T-helper 1 cell treated with Interleukin-12 subunit alpha and Interleukin-12 subunit beta and Interleukin-4 antibody, amounts not matched to agents 30 ng/mL and 1 ng/mL, for 36 hours (primary cell): ENCODE measurements around the gene CDK5RAP2. TPM values are rescaled to one million over a fixed set of nuclear protein-coding genes. Genes with fewer than 3 reads are reported as not detected.

Experiments
- intact Hi-C: fragments of 100-400 bp; cut with micrococcal nuclease; formaldehyde crosslinking; loops from one replicate; pipeline ENCODE4 v1.15.1; 2024
- total RNA-seq: library from RNA; stranded (reverse); gene quantifications from 2 replicates; pipeline ENCODE4 v1.2.3, GENCODE V29; 2022

CDK5RAP2 gene
- total RNA-seq, 1 donor from 2014 or later = 72.2 TPM

DNA sequence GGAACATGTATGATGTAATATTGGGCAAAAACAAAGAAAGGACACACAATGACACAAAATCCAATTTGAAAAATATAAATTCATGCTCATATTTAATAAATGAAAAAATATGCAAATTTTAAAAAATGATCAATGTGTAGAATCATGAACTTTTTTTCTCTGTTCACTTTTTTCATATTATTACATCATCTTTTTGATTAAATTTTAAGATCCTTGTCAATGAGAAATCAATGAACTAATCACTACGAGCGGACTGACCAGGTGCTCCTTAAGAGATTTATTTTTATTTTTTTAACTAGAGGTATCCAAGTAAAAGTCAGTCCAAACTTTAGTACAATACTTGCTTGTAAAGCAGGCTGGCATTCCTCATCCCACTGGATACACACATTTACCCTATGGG lies 174.1 kb downstream of the CDK5RAP2 start:
- intact Hi-C loops = no loop called here

DNA sequence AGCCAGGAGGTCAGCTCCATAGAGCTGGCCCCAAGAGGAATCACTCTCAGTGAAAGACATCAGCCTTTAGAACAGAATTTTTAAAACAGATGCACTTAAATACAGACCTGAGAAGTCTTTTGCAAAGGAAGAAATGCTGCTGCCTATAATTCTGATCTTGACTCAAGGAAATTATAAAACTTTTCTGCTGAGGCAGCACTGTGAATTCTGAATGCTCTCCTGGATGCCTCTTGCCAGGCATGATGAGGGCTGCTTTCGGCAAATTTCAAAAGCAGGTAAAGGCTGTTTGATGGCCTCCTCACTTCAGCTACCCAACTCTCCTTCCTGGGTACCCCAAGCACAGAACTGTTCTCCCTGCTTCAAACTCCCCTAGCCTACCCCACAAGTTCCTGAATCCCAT lies 174.8 kb downstream of the CDK5RAP2 start:
- intact Hi-C loops = no loop called here

DNA sequence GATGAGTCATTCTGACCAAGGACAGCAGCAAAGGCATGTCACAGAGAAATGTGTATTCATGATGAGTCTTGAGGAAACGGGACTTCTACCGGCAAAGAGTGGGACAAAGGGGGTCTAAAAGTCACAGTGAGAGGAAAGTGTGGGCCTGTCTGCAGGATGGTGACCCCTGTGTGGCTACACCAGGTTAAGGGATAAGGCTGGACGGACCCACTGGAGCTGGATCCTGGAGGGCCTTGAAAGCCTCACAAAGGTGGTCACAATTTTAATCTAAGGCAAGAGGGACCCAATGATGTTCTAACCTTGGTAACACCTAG lies 176.5 kb downstream of the CDK5RAP2 start:
- intact Hi-C loops = no loop called here

DNA sequence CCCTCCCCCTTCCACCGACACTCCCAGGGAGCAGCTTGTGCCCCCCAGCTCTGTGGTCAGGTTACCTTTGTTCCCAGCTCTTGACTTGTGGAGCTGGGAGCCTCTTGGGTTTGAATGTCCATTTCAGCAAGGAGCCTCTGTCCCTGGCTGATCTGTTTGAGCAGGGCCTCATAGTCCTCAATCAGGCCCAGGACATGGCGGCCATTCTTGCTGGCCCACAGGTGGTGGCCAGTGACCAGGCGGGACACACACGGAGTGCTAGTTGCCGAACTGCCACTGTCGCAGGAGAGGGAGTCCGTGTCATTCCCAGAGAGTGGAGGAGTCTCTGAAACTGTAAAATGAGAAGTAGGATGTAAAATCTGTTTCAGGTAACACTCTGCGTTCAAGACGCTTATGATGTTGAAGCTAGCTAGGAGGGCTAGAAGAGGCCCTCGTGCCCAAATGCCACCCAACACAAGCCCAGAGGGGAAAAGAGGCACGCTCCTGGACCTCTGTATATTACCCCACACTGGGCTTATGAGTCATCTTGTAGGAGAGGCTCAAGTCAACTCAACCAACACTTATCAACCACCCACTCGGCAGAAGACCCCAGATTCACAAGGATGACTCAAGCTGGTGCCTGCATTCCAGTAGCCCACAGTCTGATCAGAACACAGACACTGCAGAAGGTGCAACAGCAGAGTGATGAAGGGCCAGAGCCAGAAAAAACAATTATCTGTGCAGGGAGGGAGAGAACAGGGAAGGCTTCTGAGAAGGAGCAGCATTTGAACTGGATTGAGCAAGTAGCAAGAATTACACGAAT lies 177.0 kb downstream of the CDK5RAP2 start:
- intact Hi-C loops = no loop called here

DNA sequence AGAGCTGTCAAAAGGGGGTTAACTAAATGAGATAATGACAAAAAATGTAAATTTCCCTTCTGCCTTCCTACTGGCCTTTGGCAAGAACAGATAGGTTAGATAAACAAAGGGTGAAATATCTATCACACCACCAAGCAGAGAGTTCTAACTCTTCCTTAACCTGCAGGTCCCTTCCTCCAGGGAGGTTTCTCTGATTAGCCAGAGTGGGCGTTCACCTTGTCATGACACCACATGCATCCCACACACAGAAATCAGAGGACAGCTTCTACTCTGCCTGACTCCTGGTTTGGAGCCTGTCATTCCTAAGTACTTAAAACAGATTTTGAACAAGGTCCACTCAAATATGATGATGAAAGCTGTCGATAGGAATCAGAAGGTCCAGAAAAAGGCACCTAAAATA lies 180.0 kb downstream of the CDK5RAP2 start:
- intact Hi-C loops = no loop called here

DNA sequence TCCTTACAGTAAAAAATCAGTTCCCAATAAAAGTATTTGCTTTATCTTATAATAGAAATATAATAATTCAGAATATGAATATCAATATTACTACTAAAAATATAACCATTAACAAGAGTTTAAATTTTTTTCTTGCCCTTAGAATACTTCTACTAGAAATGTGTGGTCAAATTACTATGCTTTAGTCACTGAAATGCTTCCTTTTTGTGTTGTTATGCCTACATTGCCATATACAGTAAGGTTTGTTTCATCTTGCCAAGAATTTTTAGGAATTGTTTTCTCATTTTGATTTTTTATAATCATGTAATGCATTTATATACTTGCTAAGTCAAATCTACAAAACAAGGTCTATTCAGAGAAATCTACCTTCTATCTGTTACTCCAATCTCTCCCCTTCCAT lies 181.7 kb downstream of the CDK5RAP2 start:
- intact Hi-C loops = no loop called here

DNA sequence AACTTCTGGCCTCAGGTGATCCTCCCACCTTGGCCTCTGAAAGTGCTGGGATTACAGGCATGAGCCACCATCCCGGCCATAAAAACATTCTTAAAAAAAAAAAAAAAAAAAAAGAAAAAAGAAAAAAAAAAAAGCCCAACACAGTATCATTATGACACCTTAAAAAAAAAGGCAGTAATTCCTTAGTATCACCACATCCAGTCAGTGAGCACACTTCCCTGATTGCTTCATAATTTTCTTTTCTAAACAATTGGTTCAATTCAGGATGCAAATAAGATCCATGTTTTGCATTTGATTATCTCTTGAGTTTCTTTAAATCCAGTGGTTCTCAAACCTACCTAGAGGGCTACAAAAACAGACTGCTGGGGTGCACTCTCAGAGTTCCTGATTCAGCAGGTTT lies 182.5 kb downstream of the CDK5RAP2 start:
- intact Hi-C loops = no loop called here

DNA sequence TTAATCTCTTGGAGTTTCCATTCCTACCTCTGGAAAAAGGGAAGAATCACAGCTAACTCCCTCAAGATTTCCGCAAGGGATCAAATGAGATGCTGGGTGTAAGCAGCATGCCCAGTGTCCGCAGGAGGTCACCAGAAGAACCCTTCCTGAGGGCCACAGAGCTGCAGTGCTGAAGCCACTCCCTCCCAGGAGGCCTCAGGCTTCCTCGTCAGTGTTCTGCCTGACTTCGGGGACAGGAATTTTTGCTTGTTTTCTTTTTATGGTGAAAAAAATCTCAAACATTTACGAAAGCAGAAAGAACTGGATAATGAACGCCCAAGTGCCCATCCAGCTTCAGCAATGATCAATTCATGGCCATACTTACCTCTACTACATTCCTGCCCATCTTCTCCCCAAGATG lies 183.0 kb downstream of the CDK5RAP2 start:
- intact Hi-C loops = no loop called here

DNA sequence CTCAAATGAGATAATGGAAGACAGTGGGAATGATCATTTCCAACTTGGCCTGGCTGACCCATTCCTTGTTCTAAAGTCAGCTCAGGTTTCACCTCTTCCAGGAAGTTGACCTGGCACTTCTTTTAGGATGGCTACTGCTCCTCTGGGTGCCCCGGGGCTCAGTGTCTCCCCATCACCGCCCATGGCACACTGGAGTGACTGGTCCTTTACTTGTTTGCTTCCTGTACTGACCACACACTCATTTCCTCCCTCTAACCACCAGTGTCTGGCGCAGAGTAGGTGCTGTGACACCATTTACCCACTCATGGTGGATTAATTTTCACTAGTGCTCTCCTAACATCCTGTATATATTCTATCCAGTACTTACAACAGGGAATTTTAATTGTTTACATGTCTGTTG lies 183.5 kb downstream of the CDK5RAP2 start:
- intact Hi-C loops = no loop called here

DNA sequence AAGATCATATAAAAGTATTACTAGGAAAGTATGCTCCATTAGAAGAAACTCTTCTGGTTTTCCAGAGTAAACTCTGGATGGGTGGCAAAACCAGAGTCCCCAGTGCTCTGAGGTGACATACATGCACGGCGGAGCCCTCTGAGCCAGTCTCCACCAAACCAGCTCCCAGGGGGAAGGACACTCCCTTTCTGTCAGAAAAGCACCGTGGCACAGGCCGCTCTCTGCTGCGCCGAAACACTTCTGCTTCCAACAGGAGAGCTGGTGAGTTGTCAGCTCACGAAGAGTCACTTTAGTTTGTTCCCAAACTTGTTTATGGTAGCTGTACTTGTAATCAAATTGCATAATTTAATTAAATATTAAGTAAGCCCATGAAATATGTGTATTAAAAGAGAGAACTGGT lies 184.6 kb downstream of the CDK5RAP2 start:
- intact Hi-C loops = loop anchor here (2.0 kb wide), 1 partner anchor 43 kb away; no protein-coding TSS in a partner anchor

DNA sequence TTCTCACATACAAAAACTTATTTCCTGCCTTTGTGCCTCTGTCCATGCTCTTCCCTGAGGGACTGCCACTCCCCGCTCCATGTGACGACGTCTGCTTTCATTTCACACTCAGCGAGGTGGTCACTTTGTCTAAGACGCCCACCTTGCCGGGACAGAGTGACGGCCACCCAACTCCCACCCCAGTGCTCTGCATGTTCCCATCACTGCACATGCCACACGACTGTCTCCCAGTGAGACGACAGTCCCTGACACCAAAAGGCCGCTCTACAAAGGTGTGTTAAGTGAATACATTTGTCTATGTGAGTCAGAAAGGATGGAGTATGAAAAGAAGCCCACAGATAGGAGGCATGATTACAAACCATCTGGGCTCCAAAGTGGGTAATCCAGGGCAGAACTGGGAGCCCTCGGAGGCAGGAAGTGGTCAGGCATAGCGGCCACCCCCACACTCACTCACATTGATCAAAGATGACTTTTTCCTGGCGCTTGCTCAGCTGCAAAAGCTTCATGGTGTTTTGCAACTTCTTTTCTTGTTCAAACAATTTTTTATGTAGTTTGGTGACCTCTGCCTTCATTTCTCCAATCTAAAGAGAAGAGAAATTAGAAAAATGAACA lies 185.8 kb downstream of the CDK5RAP2 start:
- intact Hi-C loops = loop anchor here (2.0 kb wide), 1 partner anchor 45 kb away; no protein-coding TSS in a partner anchor

DNA sequence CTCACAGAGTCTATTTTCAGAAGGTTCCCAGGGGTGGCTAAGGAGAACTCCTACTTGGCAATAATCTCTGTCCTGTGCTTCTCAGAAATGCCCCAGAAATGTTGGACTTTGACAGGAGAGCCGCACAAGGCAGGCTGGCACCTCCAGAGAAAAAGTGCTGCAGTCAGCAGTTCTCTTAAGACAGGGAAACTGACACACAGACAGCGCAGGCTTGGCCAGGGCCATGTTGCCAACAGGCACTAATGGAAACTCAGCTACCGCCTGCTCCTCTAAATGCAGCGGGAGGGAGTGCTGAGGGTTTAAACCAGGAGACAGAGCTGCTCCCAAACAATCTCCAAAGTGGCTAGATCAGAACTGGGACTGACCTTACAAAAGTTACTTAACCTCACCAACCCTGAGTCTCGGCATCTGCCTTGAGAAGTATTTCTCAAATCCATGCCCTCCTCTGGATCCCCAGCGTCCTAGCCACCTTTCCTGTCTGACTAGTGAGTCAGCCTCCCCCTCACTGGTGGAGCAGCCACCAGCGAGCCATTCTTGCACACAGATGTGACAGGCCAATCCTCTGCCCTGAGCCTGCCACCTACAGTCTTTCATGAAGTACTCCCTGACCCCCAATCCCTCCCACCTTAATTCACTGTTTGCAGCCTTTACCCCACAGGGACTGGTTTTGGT lies 186.4 kb downstream of the CDK5RAP2 start:
- intact Hi-C loops = loop anchor here (2.0 kb wide), 1 partner anchor 45 kb away; no protein-coding TSS in a partner anchor

DNA sequence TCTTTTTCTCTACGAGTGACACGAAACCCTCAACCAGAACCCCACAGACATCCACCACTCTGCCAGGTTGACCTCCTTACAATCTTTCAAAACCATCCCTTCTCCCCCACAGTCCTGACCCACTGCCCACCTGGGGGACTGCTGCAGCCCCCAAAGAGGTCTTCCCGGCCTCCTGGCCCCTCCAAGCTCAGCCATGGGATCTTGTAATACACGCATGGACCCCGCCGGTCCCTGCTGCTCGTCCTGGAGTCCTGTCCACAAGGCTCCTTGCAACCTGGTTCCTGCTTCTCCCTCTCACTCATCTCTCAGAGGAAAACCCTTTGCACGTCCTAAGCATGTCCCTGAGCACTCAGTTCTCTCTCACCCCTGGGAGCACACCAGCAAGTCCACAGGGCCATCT lies 187.3 kb downstream of the CDK5RAP2 start:
- intact Hi-C loops = no loop called here

DNA sequence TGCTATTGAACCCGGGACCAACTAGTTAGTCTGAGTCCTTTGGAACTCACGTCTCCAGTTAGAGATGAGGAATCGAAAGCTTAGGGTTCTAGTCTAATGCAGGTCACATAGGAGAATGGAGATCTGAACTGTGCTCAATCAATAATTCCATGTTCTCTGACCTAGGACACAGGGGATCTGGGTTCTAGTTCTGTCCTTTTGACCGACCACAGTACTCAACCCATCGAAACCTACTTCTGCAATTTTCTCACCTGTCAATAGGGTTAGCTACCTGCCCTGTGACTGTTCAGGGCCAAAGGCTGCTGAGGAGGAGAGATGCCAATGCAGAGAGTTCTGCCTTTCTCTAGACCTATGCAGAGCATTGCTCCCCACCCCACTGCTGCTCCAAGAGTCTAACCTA lies 187.7 kb downstream of the CDK5RAP2 start:
- intact Hi-C loops = no loop called here

DNA sequence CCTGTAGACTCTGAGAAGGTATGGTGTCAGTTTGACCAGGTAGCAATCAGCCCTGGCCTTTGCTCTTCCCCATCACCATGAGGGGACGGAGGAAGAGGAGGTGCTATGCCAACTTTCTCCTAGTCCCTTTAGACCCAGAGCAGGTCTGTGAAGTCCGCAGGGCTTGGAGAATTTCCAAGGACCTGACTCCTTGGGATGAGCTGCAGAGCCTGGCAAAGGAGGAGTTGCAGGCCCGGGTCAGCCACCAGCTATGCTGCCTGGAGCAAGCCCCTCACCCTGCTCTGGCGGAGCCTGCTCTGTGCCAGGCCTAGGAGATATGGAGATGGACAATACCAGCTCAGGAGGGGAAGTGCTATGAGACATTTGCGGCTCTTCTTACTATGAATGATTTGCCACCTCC lies 188.3 kb downstream of the CDK5RAP2 start:
- intact Hi-C loops = no loop called here

DNA sequence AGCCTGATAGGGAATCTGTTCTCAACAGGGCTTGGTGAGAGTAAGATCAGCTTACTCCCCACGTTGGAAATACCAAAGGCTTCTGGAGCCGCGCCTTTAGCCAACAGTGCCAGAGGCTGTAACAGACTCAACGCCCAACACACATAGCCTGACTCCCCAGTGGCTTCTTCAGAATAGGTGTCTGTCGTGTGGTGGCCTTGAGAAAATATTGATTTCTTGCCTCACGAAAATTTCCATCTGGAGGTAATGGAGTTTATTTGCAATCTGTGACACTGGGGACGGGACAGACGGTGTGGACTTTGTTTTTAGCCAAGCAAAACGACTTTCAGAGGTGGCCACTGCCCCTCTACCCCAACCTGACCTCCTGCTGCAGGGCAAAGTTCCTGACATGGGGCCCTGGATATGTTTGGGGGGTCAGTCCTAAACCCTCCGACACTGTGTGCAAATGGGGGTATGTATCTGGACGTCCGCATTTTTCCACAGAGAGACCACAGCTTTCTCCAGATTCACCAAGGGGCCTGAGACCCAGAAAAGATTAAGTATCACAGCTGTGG lies 189.3 kb downstream of the CDK5RAP2 start:
- intact Hi-C loops = no loop called here

DNA sequence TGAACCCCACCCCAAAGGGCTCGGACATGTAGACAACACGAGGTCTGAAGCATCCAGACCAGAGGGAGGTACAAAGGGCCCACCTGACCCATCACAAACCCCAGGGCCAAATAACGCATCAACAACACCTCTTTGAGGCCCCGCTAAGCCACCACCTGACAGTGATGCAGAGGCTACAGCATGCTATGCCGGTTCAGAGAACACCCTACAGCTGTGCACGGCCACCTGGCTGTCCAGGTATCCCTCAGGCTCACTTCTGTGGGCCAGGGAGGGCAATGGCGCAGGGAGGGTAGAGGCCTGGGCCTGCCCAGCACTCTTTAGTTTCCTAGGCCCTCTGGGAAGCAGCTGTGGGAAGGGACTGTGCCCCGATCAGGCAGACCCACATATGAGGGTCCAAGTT lies 190.1 kb downstream of the CDK5RAP2 start:
- intact Hi-C loops = no loop called here

DNA sequence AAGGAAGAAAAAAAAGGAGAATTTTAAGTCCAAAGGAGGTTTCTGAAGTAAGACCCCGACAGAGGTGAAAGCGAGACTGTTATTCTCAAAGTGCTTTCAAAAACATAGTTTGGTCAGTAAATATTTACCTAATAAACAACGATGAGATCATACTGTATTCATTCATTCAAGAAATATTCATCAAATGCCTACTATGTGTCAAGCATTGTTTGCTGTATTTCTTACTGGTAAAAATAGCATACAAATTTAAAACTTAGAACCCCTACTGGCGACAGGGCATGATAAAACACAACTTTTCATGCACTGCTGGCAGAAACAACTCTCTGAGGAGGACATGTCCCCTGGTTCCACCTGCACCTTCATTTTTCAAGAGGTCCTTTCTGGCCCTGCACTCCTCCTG lies 190.7 kb downstream of the CDK5RAP2 start:
- intact Hi-C loops = no loop called here

DNA sequence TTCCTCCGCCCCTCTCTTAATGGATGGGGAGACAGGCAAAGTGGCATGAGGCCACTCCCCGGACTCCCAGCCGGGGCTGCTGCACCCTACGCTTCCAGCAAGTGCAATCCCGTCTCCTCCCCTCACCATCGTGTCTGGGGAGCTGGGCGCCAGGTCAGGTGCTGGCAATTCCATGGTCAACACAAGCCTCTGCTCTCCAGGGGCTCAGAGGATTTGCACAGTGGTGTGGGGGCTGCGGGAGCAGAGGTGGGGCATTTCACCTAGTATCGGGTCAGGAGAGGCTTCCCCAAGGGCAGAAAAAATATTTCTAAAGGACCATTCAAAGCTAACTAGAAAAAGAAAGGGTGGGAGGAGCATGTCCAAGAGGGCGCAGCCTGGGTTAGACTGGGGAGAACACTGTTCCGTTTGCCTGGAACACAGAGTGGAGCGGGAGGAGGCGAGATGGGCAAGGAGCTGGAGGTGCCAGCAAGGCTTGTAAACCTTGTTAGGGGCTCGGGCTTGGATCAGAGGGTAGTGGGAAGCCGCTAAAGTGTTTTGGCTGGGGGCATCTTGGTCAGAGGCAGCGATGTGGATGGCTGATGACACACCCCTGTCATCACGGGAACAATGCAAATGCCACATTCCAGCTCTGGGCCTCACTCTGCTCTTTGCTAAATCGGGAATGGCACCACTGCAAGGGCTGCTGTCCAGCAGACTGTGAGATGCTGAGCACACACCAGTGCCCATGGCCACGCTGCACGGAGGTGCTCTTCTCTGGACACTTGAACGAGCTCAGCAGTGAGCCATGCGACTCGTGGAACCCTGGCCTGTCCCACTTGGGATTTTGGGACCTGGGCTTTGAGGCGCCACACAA lies 191.7 kb downstream of the CDK5RAP2 start:
- intact Hi-C loops = no loop called here

DNA sequence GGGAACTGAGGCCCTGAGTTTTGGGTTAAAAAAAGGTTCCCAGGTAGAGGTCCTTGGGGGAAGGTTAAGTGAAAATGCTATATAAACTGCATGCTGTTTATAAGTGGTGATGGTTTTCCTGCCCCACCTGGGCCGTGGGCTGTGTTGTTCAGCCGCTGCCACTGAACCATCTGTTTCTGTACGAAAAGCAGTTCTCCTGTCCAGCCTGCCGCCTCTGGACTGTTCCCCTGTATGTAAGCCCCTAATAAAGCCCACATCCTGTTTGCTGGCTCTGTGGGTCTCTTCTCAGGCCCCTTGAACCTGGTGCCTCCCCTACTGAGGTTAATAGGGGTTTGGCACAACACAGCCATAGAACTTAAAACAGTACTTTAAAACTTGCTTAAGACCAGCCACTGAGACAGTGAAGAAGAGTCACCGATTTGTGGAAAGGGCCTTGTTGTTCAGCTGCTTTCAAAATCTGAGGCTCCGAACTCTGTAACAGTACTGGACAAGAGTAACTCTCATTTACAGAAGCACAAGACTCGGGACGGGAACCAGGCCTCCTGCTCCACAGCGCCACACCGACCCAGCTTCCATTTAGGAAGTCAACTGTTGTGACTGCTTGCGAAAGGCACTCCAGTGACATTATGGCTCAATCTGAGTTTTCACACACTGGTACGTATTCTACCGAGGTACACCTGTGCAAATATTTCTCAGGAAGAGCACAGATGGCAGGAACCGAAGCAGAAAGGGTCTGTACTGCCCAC lies 192.5 kb downstream of the CDK5RAP2 start:
- intact Hi-C loops = no loop called here
